Measurements from ENCODE around the gene TRIM15. TPM values are rescaled to one million over a fixed set of nuclear protein-coding genes. Genes with fewer than 3 reads are reported as not detected.

Gene TRIM15
- total and polyA plus RNA-seq, 10 of the 15 experiments (the other 5 are each of a cell fraction or from before 2014, with no cell fraction given), result 0.29 TPM; not detected in 9

DNA sequence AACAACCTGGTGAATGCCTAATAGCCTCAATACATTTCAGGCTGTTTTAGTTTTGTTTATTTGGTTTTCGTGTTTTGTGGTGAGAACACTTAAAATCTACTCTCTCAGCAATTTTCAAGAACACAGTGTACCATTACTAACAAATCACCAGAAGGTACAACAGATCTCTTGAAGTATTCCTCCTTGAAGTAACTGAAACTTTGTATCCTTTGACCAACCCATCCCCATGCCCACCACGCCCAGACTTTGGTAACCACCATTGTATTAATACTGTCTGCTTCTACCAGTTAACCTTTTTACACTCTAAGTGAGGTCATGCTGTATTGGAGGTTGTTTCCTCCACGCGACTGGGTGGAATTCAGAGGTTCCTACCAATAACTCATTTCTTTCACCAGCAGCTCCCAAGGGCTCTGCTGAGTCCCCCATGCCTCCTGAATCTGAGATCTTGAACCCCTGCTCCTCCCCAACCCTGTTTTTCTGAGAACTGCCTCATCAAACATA, 33.1 kb upstream of the TRIM15 start (continued):
- TF ChIP-seq, protein P1, sequence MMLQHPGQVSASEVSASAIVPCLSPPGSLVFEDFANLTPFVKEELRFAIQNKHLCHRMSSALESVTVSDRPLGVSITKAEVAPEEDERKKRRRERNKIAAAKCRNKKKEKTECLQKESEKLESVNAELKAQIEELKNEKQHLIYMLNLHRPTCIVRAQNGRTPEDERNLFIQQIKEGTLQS (IDR thresholded peaks at IDR 0.05; ENCODE audit: borderline replicate concordance, extremely low read depth, low read depth, low read length), result no peak
- TF ChIP-seq SMARCA5 (IDR thresholded peaks at IDR 0.05) (no peak), NR2F1 (conservative IDR thresholded peaks at IDR 0.05) (no peak)

- Histone ChIP-seq H3K36me3 (ENCODE audit: control insufficient read depth in 2 of 2, insufficient read depth in 2 of 2, low read length in 1 of 2) (no peaks in the 10 kb centered on the region), H3K4me3 (no peak overlapping the region), H3K4me2 (ENCODE audit: control insufficient read depth, insufficient read depth) (peak overlapping the region; percentile 3; the same call in 1 of the 2 replicates), H2AFZ (ENCODE audit: control insufficient read depth, low read depth, low read length) (peak overlapping the region; percentile 15), H3K27ac (ENCODE audit: control insufficient read depth, insufficient read depth) (no peak overlapping the region), H3K9ac (ENCODE audit: control insufficient read depth, insufficient read depth, low read length) (no peak overlapping the region), H3K4me1 (ENCODE audit: control insufficient read depth, insufficient read depth, low read length) (peaks cover 5% of the 10 kb centered on the region), H3K79me2 (ENCODE audit: control insufficient read depth, insufficient read depth, low read length) (no peaks in the 10 kb centered on the region), H3K27me3 (replicated peaks in 1 of 2; ENCODE audit: control insufficient read depth in 2 of 2, insufficient read depth in 2 of 2, low read length in 1 of 2) (peaks cover 4 to 10% of the 10 kb centered on the region in 2 experiments), H3K9me3 (replicated peaks; ENCODE audit: control insufficient read depth, insufficient read depth, low read length) (no peaks in the 10 kb centered on the region), H4K20me1 (ENCODE audit: control insufficient read depth, insufficient read depth) (no peaks in the 10 kb centered on the region)
- ChIA-PET SMC1A (ENCODE audit: uncharacterized antibody, unreplicated experiment) (interaction anchor here (0.7 to 18.7 kb wide), 17 partner anchors 9 to 93 kb away, joined by 3 to 647 read pairs (median 7); partner anchors contain the start of genes PPP1R11 and TRIM31), POLR2A (interaction anchor here (0.6 to 4.2 kb wide), 6 partner anchors 18 to 70 kb away, joined by 3 to 41 read pairs (median 4); partner anchors contain the start of genes POLR1H and TRIM31), CTCF (interaction anchor here (0.6 to 8.5 kb wide), 28 partner anchors 9 to 283 kb away, joined by 3 to 561 read pairs (median 6); partner anchors contain the start of genes POLR1H and TRIM31), RAD21 (ENCODE audit: unreplicated experiment) (interaction anchor here (0.6 to 8.5 kb wide), 14 partner anchors 9 to 113 kb away, joined by 3 to 333 read pairs (median 4); partner anchors contain the start of genes PPP1R11 and TRIM31)
- intact Hi-C loops (cut with micrococcal nuclease; ENCODE audit: unreplicated experiment), result loop anchor here (1.0 to 2.0 kb wide), 2 partner anchors 28 to 40 kb away; no protein-coding TSS in a partner anchor
- peak; percentile 32 for DNase-seq (ENCODE audit: low read depth, low spot score)
- ATAC-seq, result peak; percentile 97
- in situ Hi-C loops (cut with MboI), result no loop called here
- peak; percentile 94 for FAIRE-seq
- BruUV-seq (replicated peaks), result no TSS peak
- WGBS (ENCODE audit: insufficient coverage, insufficient replicate concordance, low lambda C conversion rate, missing lambda C conversion rate), result 22% methylated on average over 16 of the region's 16 CpGs
- TF ChIP-seq E4F1 (IDR thresholded peaks at IDR 0.05; ENCODE audit: borderline replicate concordance, partially characterized antibody), result no peak
- peak; percentile 40; the same call in 1 of the 2 replicates for TF ChIP-seq IRF4 (IDR thresholded peaks at IDR 0.05; ENCODE audit: low read depth, low read length)
- peak; percentile 16 for TF ChIP-seq SP1 (IDR thresholded peaks at IDR 0.05; ENCODE audit: low read depth, low read length)
- TF ChIP-seq RCOR1 (conservative IDR thresholded peaks at IDR 0.05; ENCODE audit: low read depth, low read length), result 0 out of 2 replicates have a peak, but pooled peaks have one; percentile 42
- TF ChIP-seq SREBF2 (IDR thresholded peaks at IDR 0.05; ENCODE audit: low read length), result no peak
- TF ChIP-seq YY1 (IDR thresholded peaks at IDR 0.05; ENCODE audit: low read depth, low read length), result peak; percentile 82; the same call in 1 of the 2 replicates
- TF ChIP-seq HDAC2 (IDR thresholded peaks at IDR 0.05), result no peak
- TF ChIP-seq, protein P2, sequence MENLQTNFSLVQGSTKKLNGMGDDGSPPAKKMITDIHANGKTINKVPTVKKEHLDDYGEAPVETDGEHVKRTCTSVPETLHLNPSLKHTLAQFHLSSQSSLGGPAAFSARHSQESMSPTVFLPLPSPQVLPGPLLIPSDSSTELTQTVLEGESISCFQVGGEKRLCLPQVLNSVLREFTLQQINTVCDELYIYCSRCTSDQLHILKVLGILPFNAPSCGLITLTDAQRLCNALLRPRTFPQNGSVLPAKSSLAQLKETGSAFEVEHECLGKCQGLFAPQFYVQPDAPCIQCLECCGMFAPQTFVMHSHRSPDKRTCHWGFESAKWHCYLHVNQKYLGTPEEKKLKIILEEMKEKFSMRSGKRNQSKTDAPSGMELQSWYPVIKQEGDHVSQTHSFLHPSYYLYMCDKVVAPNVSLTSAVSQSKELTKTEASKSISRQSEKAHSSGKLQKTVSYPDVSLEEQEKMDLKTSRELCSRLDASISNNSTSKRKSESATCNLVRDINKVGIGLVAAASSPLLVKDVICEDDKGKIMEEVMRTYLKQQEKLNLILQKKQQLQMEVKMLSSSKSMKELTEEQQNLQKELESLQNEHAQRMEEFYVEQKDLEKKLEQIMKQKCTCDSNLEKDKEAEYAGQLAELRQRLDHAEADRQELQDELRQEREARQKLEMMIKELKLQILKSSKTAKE (IDR thresholded peaks at IDR 0.05; ENCODE audit: low read depth, poor library complexity, severe bottlenecking), result peak; percentile 51
- peak; percentile 10 to 49; a peak in 1 of 4 replicates for TF ChIP-seq BHLHE40 (IDR thresholded peaks at IDR 0.05; ENCODE audit: borderline replicate concordance in 1 of 2, low read depth in 2 of 2, low read length in 1 of 2)
- TF ChIP-seq TAF1 (IDR thresholded peaks at IDR 0.05; ENCODE audit: borderline replicate concordance, low read depth, low read length), result no peak
- TF ChIP-seq DPF2 (IDR thresholded peaks at IDR 0.05), result no peak
- TF ChIP-seq RELA (IDR thresholded peaks at IDR 0.05; ENCODE audit: borderline replicate concordance, partially characterized antibody), result no peak
- 0 out of 2 replicates have a peak, but pooled peaks have one; percentile 30 for TF ChIP-seq ESRRA (IDR thresholded peaks at IDR 0.05; ENCODE audit: low read length)
Measured at GRCh38 chr6:30130887-30131862, 32.2 kb upstream of the TRIM15 start.

Data from GM12878 (cell line).